ENCODE results near the gene PHF21B.

PHF21B gene

DNA sequence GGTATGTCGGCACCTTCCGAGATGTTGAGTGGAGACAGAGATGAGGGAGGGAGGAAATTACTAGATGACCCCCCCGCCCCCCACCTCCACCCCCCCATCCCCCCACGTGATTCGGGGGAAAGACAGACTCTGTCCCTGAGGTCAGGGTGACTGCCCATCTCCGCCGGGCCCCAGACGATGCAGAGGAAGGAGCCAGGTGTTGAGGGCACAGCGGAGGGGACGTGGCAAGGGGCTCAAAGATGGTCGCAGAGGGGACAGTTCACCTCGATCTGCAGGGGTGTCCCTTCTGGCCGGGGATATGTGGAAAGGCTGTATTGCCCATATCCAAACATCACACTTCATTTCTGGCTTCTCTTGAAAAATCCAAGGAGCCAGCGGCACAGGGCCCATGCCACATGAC lies 14.1 kb downstream of the PHF21B start:
- TF ChIP-seq EP300 (IDR thresholded peaks at IDR 0.05; ENCODE audit: borderline replicate concordance) (no peak), NFIC (IDR thresholded peaks at IDR 0.05) (no peak), MAX (IDR thresholded peaks at IDR 0.05) (no peak), TCF12 (IDR thresholded peaks at IDR 0.05; ENCODE audit: low read depth) (no peak), CREB1 (IDR thresholded peaks at IDR 0.05; ENCODE audit: low read depth) (no peak), YY1 (IDR thresholded peaks at IDR 0.05; ENCODE audit: low read depth) (no peak), TAF1 (IDR thresholded peaks at IDR 0.05; ENCODE audit: low read depth) (no peak), CEBPB (IDR thresholded peaks at IDR 0.05) (no peak), EGR1 (IDR thresholded peaks at IDR 0.05) (no peak), RAD21 (IDR thresholded peaks at IDR 0.05; ENCODE audit: low read depth) (no peak), FOXM1 (IDR thresholded peaks at IDR 0.05; ENCODE audit: borderline replicate concordance, low read depth) (no peak), ZBTB7A (IDR thresholded peaks at IDR 0.05; ENCODE audit: low read depth) (no peak), REST (IDR thresholded peaks at IDR 0.05; ENCODE audit: low read depth) (no peak), TEAD4 (IDR thresholded peaks at IDR 0.05) (no peak)
- TF ChIP-seq, protein P1, sequence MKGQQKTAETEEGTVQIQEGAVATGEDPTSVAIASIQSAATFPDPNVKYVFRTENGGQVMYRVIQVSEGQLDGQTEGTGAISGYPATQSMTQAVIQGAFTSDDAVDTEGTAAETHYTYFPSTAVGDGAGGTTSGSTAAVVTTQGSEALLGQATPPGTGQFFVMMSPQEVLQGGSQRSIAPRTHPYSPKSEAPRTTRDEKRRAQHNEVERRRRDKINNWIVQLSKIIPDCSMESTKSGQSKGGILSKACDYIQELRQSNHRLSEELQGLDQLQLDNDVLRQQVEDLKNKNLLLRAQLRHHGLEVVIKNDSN (IDR thresholded peaks at IDR 0.05): no peak

GRCh38 chr22:44995105-44995514 lies 14.7 kb downstream of the PHF21B start:
- TF ChIP-seq CREB1 (IDR thresholded peaks at IDR 0.05; ENCODE audit: low read depth) (no peak), TEAD4 (IDR thresholded peaks at IDR 0.05) (no peak), TAF1 (IDR thresholded peaks at IDR 0.05; ENCODE audit: low read depth) (no peak), REST (IDR thresholded peaks at IDR 0.05; ENCODE audit: low read depth) (no peak)
- TF ChIP-seq, protein P1 (IDR thresholded peaks at IDR 0.05): no peak

DNA sequence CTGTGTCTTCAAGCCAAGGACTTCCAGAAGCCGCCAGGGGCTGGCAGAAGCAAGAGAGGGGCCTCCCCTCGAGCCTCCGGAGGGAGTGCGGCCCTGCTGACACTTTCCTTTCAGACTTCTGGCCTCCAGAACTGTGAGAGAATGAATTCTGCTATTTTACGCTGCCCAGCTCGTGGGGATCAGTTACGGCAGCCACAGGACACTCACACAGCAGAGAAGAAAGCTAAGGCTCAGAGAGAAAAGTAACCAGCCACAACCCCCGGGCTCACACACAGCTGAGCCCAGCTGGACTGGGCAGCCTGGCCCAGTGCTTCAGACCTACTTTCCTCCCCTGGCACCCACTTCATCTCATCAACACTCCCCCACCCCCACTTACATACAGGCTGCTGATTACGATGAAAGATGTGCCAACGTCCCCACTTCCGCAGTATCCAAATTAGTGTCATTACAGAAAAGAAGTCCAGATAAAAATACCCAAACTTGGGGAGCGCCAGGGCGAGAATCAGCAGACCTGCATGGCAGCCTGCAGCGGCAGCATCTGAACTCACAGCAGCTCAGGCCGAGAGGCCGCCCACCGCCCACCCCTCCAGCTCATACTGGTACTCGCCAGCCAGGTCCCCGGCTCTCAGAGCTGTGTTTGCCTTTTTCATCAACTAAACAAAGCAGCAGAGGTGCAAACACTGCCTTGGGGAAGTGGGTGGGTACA lies 15.3 kb downstream of the PHF21B start:
- TF ChIP-seq TCF12 (IDR thresholded peaks at IDR 0.05; ENCODE audit: low read depth) (no peak), MAX (IDR thresholded peaks at IDR 0.05) (no peak), CEBPB (IDR thresholded peaks at IDR 0.05) (no peak), EP300 (IDR thresholded peaks at IDR 0.05; ENCODE audit: borderline replicate concordance) (no peak), TEAD4 (IDR thresholded peaks at IDR 0.05) (no peak), TAF1 (IDR thresholded peaks at IDR 0.05; ENCODE audit: low read depth) (no peak), ZBTB7A (IDR thresholded peaks at IDR 0.05; ENCODE audit: low read depth) (no peak), CREB1 (IDR thresholded peaks at IDR 0.05; ENCODE audit: low read depth) (no peak), FOXM1 (IDR thresholded peaks at IDR 0.05; ENCODE audit: borderline replicate concordance, low read depth) (no peak), RAD21 (IDR thresholded peaks at IDR 0.05; ENCODE audit: low read depth) (no peak), NFIC (IDR thresholded peaks at IDR 0.05) (no peak), YY1 (IDR thresholded peaks at IDR 0.05; ENCODE audit: low read depth) (no peak), REST (IDR thresholded peaks at IDR 0.05; ENCODE audit: low read depth) (no peak), EGR1 (IDR thresholded peaks at IDR 0.05) (no peak)
- TF ChIP-seq, protein P1 (IDR thresholded peaks at IDR 0.05): no peak

- TF ChIP-seq FOXM1 (IDR thresholded peaks at IDR 0.05; ENCODE audit: borderline replicate concordance, low read depth): no peak
- no peak for TF ChIP-seq YY1 (IDR thresholded peaks at IDR 0.05; ENCODE audit: low read depth)
- TF ChIP-seq REST (IDR thresholded peaks at IDR 0.05; ENCODE audit: low read depth): no peak
- no peak for TF ChIP-seq TAF1 (IDR thresholded peaks at IDR 0.05; ENCODE audit: low read depth)
- TF ChIP-seq RAD21 (IDR thresholded peaks at IDR 0.05; ENCODE audit: low read depth): no peak
- no peak for TF ChIP-seq EGR1 (IDR thresholded peaks at IDR 0.05)
- no peak for TF ChIP-seq ZBTB7A (IDR thresholded peaks at IDR 0.05; ENCODE audit: low read depth)
- no peak for TF ChIP-seq MAX (IDR thresholded peaks at IDR 0.05)
- TF ChIP-seq EP300 (IDR thresholded peaks at IDR 0.05; ENCODE audit: borderline replicate concordance): no peak
- no peak for TF ChIP-seq TEAD4 (IDR thresholded peaks at IDR 0.05)
- TF ChIP-seq NFIC (IDR thresholded peaks at IDR 0.05): no peak
Measured at GRCh38 chr22:44992166-44992565, 17.6 kb downstream of the PHF21B start.

Measured in Ishikawa (cell line).